ENCODE data around the gene PDCD4. TPM values are rescaled to one million over a fixed set of nuclear protein-coding genes. Genes with fewer than 3 reads are reported as not detected.

The PDCD4 gene
- total RNA-seq, 1 experiment from 2014 or later: 63.0 TPM

DNA sequence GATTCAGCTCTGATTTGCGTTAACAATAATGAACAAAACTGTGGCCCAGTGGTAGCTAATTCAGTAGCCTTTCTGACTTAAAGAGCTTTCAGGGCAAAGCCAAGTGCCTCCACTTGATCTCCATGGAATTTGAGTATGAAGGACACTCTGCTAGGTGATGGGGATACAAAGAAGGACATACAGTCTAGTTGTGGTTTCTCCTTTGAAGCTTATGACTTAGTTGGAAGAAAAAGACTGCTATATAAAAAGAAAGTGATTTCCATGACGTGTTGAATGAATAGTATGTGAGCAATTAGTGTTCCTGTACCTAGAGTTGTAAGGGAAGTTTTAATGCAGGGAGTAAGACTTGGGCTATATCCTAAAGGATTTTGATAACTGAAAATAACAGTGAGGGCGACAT is 8.3 kb downstream of the PDCD4 start:
- RAD21 ChIA-PET (ENCODE audit: low non-redundant PET in 1 of 2, low total read pairs in 2 of 2, uncharacterized antibody in 2 of 2, unreplicated experiment in 2 of 2): no interaction called here
- intact Hi-C loops (cut with micrococcal nuclease): no loop called here
- CTCF ChIA-PET: interaction anchor here (1.2 to 1.5 kb wide), 2 partner anchors 9 to 22 kb away, joined by 4 read pairs; partner anchors contain the start of gene PDCD4

DNA sequence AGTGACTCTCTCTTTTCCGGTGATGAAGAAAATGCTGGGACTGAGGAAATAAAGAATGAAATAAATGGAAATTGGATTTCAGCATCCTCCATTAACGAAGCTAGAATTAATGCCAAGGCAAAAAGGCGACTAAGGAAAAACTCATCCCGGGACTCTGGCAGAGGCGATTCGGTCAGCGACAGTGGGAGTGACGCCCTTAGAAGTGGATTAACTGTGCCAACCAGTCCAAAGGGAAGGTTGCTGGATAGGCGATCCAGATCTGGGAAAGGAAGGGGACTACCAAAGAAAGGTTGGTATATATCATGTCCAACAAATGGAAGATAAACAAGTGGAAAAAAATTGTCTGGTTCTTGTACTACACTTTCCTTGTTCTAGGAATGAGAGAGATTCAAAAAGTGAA is 9.5 kb downstream of the PDCD4 start:
- Histone ChIP-seq H3K9me2 (ENCODE audit: insufficient read depth) (no peaks in the 10 kb centered on the region), H3K36me3 (ENCODE audit: control insufficient read depth in 1 of 2, insufficient read depth in 2 of 2, low read length in 2 of 2) (peaks cover 0 to 7% of the 10 kb centered on the region in 2 experiments; a peak in 1 of 4 replicates), H3K4me1 (ENCODE audit: control insufficient read depth in 1 of 2, insufficient read depth in 2 of 2, low read length in 2 of 2) (no peaks in the 10 kb centered on the region), H3K27ac (ENCODE audit: low read depth, low read length) (no peak overlapping the region), H3K9me3 (ENCODE audit: control insufficient read depth in 1 of 2, insufficient read depth in 1 of 2, low read depth in 1 of 2, low read length in 2 of 2) (no peaks in the 10 kb centered on the region), H4K20me1 (ENCODE audit: insufficient read depth) (no peaks in the 10 kb centered on the region), H3K4me2 (ENCODE audit: low read length) (no peak overlapping the region), H2AFZ (ENCODE audit: low read depth, low read length, poor library complexity, severe bottlenecking) (no peak overlapping the region), H3K79me2 (ENCODE audit: insufficient read depth, low read length) (no peaks in the 10 kb centered on the region), H3K4me3 (replicated peaks in 1 of 2; ENCODE audit: low read depth in 1 of 2, low read length in 2 of 2) (no peak overlapping the region), H3K9ac (ENCODE audit: low read length) (no peak overlapping the region), H3K27me3 (ENCODE audit: insufficient read depth, low read length) (no peaks in the 10 kb centered on the region)
- ChIA-PET RAD21 (ENCODE audit: low non-redundant PET in 1 of 2, low total read pairs in 2 of 2, uncharacterized antibody in 2 of 2, unreplicated experiment in 2 of 2) (no interaction called here), POLR2A (no interaction called here), CTCF (interaction anchor here (2.2 to 2.3 kb wide), 2 partner anchors 11 to 15 kb away, joined by 7 to 17 read pairs; no protein-coding TSS in a partner anchor)
- BruUV-seq (replicated peaks): no TSS peak
- ATAC-seq: no peak
- no peak for DNase-seq (ENCODE audit: low read depth, low spot score)
- intact Hi-C loops (cut with micrococcal nuclease): no loop called here
- TF ChIP-seq TCF7L2 (IDR thresholded peaks at IDR 0.05; ENCODE audit: borderline replicate concordance, extremely low read depth, insufficient read depth, insufficient read length): no peak
- no peak for TF ChIP-seq SRF (IDR thresholded peaks at IDR 0.05; ENCODE audit: low read depth)
- TF ChIP-seq SIN3A (IDR thresholded peaks at IDR 0.05; ENCODE audit: low read depth): no peak
- no peak for TF ChIP-seq ELF1 (IDR thresholded peaks at IDR 0.05; ENCODE audit: borderline replicate concordance, low read depth)
- TF ChIP-seq, protein P1, sequence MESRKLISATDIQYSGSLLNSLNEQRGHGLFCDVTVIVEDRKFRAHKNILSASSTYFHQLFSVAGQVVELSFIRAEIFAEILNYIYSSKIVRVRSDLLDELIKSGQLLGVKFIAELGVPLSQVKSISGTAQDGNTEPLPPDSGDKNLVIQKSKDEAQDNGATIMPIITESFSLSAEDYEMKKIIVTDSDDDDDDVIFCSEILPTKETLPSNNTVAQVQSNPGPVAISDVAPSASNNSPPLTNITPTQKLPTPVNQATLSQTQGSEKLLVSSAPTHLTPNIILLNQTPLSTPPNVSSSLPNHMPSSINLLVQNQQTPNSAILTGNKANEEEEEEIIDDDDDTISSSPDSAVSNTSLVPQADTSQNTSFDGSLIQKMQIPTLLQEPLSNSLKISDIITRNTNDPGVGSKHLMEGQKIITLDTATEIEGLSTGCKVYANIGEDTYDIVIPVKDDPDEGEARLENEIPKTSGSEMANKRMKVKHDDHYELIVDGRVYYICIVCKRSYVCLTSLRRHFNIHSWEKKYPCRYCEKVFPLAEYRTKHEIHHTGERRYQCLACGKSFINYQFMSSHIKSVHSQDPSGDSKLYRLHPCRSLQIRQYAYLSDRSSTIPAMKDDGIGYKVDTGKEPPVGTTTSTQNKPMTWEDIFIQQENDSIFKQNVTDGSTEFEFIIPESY (IDR thresholded peaks at IDR 0.05; ENCODE audit: extremely low read depth, insufficient replicate concordance, low read length): no peak
- TF ChIP-seq RAD21 (IDR thresholded peaks at IDR 0.05; ENCODE audit: low read depth): no peak
- TF ChIP-seq JUND (IDR thresholded peaks at IDR 0.05): no peak
- TF ChIP-seq POLR2A (IDR thresholded peaks at IDR 0.05; ENCODE audit: borderline replicate concordance, extremely low read depth, insufficient read depth, insufficient read length): no peak
- TF ChIP-seq EZH2phosphoT487 (IDR thresholded peaks at IDR 0.05; ENCODE audit: borderline replicate concordance): no peak

More for the DNA sequence above, 8.3 kb downstream of the PDCD4 start:
- Histone ChIP-seq H3K4me2 (ENCODE audit: low read length) (no peak overlapping the region), H3K36me3 (ENCODE audit: control insufficient read depth in 1 of 2, insufficient read depth in 2 of 2, low read length in 2 of 2) (peaks cover 0 to 8% of the 10 kb centered on the region in 2 experiments; a peak in 1 of 4 replicates), H3K4me3 (replicated peaks in 1 of 2; ENCODE audit: low read depth in 1 of 2, low read length in 2 of 2) (no peak overlapping the region), H3K79me2 (ENCODE audit: insufficient read depth, low read length) (no peaks in the 10 kb centered on the region), H2AFZ (ENCODE audit: low read depth, low read length, poor library complexity, severe bottlenecking) (no peak overlapping the region), H3K4me1 (ENCODE audit: control insufficient read depth in 1 of 2, insufficient read depth in 2 of 2, low read length in 2 of 2) (no peaks in the 10 kb centered on the region), H3K27me3 (ENCODE audit: insufficient read depth, low read length) (no peaks in the 10 kb centered on the region), H3K9ac (ENCODE audit: low read length) (no peak overlapping the region), H3K9me2 (ENCODE audit: insufficient read depth) (no peaks in the 10 kb centered on the region), H3K27ac (ENCODE audit: low read depth, low read length) (no peak overlapping the region), H4K20me1 (ENCODE audit: insufficient read depth) (no peaks in the 10 kb centered on the region), H3K9me3 (ENCODE audit: control insufficient read depth in 1 of 2, insufficient read depth in 1 of 2, low read depth in 1 of 2, low read length in 2 of 2) (no peaks in the 10 kb centered on the region)
- ATAC-seq (no peak), DNase-seq (ENCODE audit: low read depth, low spot score) (no peak)
- no peak for TF ChIP-seq SP1 (IDR thresholded peaks at IDR 0.05; ENCODE audit: low read depth)
- TF ChIP-seq YY1 (IDR thresholded peaks at IDR 0.05; ENCODE audit: extremely low read depth, insufficient replicate concordance, low read depth, low read length): no peak
- no peak for TF ChIP-seq EZH2phosphoT487 (IDR thresholded peaks at IDR 0.05; ENCODE audit: borderline replicate concordance)
- TF ChIP-seq SRF (IDR thresholded peaks at IDR 0.05; ENCODE audit: low read depth): no peak
- no peak for TF ChIP-seq EGR1 (IDR thresholded peaks at IDR 0.05; ENCODE audit: low read depth)
- TF ChIP-seq, protein P2, sequence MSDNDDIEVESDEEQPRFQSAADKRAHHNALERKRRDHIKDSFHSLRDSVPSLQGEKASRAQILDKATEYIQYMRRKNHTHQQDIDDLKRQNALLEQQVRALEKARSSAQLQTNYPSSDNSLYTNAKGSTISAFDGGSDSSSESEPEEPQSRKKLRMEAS (IDR thresholded peaks at IDR 0.05): no peak
- TF ChIP-seq, protein P1 (IDR thresholded peaks at IDR 0.05; ENCODE audit: extremely low read depth, insufficient replicate concordance, low read length): no peak
- POLR2A ChIA-PET: interaction anchor here (1.5 kb wide), 1 partner anchor 9 kb away, joined by 5 read pairs; the partner anchor contains the start of gene PDCD4
- no TSS peak for BruUV-seq (replicated peaks)

Data from HCT116 (cell line).